Upper lobe of left lung (tissue), 6 donors: ENCODE results near the gene PTPRN2. TPM values are rescaled to one million over a fixed set of nuclear protein-coding genes. Genes with fewer than 3 reads are reported as not detected.
"Not testable (repeated sequence)": the region's sequence is repeated elsewhere in the genome, so short reads cannot be mapped to it uniquely, and the experiment has no call there.

ENCODE experiments used
- ATAC-seq, 2 donors: fragments of 200-7000 bp; cut with Tn5 transposase; one replicate each; pipeline ENCODE4 v1.9.1; 2022; ENCODE audit warnings: mild to moderate bottlenecking in 2 of 2, moderate library complexity in 2 of 2; ENCODE audit not compliant: low FRiP score in 2 of 2
- DNase-seq, 2 donors: peaks; one replicate each; pipeline ENCODE4 v3.0.0-alpha.2; 2019 to 2020
- H3K27ac ChIP-seq, 4 donors: fragments of 200-600 bp; sonication (generic); one replicate each; pipeline ENCODE4 v1.5.1; 2016 to 2019
- H3K27me3 ChIP-seq, 4 donors: fragments of 200-600 bp; sonication (generic); one replicate each; pipeline ENCODE4 v1.5.1; 2017 to 2019
- H3K36me3 ChIP-seq, 4 donors: fragments of 200-600 bp; sonication (generic); one replicate each; pipeline ENCODE4 v1.5.1; 2016 to 2019
- H3K4me1 ChIP-seq, 4 donors: fragments of 200-600 bp; sonication (generic); one replicate each; pipeline ENCODE4 v1.5.1; 2018 to 2019
- H3K4me3 ChIP-seq, 4 donors: fragments of 200-600 bp; sonication (generic); one replicate each; pipeline ENCODE4 v1.5.1; 2017 to 2019; ENCODE audit warnings: mild to moderate bottlenecking in 2 of 4, moderate library complexity in 1 of 4
- H3K9me3 ChIP-seq, 4 donors: fragments of 200-600 bp; sonication (generic); one replicate each; pipeline ENCODE4 v1.5.1; 2018 to 2019
- CTCF ChIP-seq, 6 experiments: fragments of 450-650 bp in 4 of 6; fragments of 200-600 bp in 2 of 6; sonication (generic) in 2 of 6; IDR thresholded peaks; one replicate each; pipeline ENCODE4 v1.5.1; 2016 to 2019; ENCODE audit warnings: antibody characterized with exemption in 6 of 6
- EP300 ChIP-seq, 4 donors: sonication (generic); formaldehyde crosslinking; IDR thresholded peaks; one replicate each; pipeline ENCODE4 v1.5.1; 2017; ENCODE audit warnings: antibody characterized with exemption in 4 of 4, control low read depth in 2 of 4
- POLR2A ChIP-seq, 4 donors: fragments of 450-650 bp; IDR thresholded peaks; one replicate each; pipeline ENCODE4 v1.5.1; 2016 to 2017; ENCODE audit warnings: antibody characterized with exemption in 4 of 4, mild to moderate bottlenecking in 2 of 4
- POLR2AphosphoS5 ChIP-seq, 2 donors: sonication (generic); formaldehyde crosslinking; IDR thresholded peaks; one replicate each; pipeline ENCODE4 v1.5.1; 2017; ENCODE audit warnings: antibody characterized with exemption in 2 of 2
- WGBS, 2 donors: methylation state at CpG; one replicate each; pipeline ENCODE4 v1.1.5; 2017 to 2018; 5-methylcytosine and 5-hydroxymethylcytosine counted together
- total RNA-seq, 6 donors: library from RNA; depleted of rRNA in 4 of 6; stranded (reverse); fragments of >200 nt in 4 of 6; gene quantifications; one replicate each; pipeline versions ENCODE4 v1.1.0 to v1.2.1, GENCODE V29; 2016 to 2021
- donor health status: DM: no; HTN: no; CAD: no; lungs with moderate emphysema.
- donor health status: DM: no; HTN: yes; CAD: no; lungs with severe emphysema.

Gene PTPRN2
- total RNA-seq, 6 donors from 2014 or later, result 3.3 to 7.9 (median 5.2) TPM

DNA sequence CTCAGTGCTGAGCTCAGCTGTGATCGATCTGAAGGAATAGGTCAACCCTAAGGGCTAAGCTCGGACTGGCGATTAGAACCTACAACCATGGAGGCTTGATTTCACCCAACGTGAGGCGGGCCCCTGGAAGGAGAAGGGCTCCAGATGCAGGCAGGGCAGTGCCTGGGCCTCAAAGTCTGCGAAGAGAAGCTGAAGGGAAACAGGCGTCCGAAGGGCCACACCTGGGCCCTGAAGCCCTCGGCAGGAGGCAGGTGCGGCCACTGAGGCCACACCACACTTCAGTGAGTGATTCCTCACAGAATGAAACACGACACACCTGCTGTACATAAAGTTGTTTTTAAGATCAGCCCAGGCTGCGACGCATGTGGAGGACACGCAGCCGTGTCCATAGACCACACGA is 198.7 kb downstream of the PTPRN2 start:
- Histone ChIP-seq H3K9me3 (no peaks in the 10 kb centered on the region), H3K36me3 (no peaks in the 10 kb centered on the region), H3K4me3 (no peak overlapping the region), H3K4me1 (no peaks in the 10 kb centered on the region), H3K27me3 (no peaks in the 10 kb centered on the region), H3K27ac (no peak overlapping the region)
- TF ChIP-seq POLR2A (IDR thresholded peaks at IDR 0.05) (no peak), EP300 (IDR thresholded peaks at IDR 0.05) (no peak), POLR2AphosphoS5 (IDR thresholded peaks at IDR 0.05) (no peak), CTCF (IDR thresholded peaks at IDR 0.05) (no peak)
- peak in 1 of 2 donors; percentile 63 for DNase-seq
- WGBS, 2 donors, result 82 to 91% methylated on average over 16 of the region's 16 CpGs
- no peak for ATAC-seq

DNA sequence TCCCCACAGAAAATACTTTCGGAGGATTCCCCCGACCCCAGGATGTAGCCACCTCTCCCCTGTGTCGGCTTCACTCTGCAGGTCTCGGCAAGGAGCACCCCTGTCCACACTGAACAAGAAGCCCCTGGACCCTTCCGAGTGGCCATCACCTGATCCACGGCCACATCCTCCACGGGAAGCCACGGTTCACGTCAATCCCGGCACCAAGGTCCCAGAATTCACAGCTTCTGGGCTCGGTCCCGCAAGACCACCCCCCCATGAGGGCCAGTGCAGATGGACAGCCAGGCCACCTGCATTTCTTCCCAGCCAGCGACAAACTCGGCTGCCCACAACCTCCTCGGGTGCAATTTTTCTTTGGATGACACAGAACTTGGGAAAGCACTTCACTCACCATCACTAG is 199.6 kb downstream of the PTPRN2 start:
- TF ChIP-seq POLR2AphosphoS5 (IDR thresholded peaks at IDR 0.05) (no peak), CTCF (IDR thresholded peaks at IDR 0.05) (no peak), EP300 (IDR thresholded peaks at IDR 0.05) (no peak), POLR2A (IDR thresholded peaks at IDR 0.05) (no peak)
- Histone ChIP-seq H3K27me3 (no peaks in the 10 kb centered on the region), H3K4me1 (no peaks in the 10 kb centered on the region), H3K4me3 (no peak overlapping the region), H3K9me3 (no peaks in the 10 kb centered on the region), H3K36me3 (no peaks in the 10 kb centered on the region), H3K27ac (no peak overlapping the region)
- 75 to 82% methylated on average over 13 to 15 of the region's 15 CpGs for WGBS, 2 donors
- DNase-seq (no peak), ATAC-seq (no peak)

DNA sequence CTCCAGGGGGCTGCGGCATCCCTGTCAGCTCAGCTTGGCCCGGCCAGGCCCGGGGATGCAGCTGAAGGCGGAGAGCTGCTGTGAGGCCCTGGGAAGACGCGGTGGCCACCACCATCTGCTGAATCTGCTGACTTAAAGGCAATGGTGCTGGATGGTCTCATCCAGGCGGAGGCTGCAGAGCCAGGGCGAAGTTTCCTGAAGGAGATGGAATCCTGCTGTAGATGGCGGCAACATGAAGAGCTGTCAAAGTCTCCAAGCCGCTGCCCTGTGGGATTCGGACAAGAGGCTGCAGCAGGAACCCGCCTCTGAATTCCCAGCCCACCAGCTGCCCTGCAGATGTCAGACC is 200.1 kb downstream of the PTPRN2 start:
- DNase-seq (peak in 1 of 2 donors; percentile 61), ATAC-seq (no peak)
- H3K4me3 ChIP-seq, result no peak overlapping the region
- no peaks in the 10 kb centered on the region for H3K36me3 ChIP-seq
- no peaks in the 10 kb centered on the region for H3K27me3 ChIP-seq
- no peak overlapping the region for H3K27ac ChIP-seq
- no peaks in the 10 kb centered on the region for H3K4me1 ChIP-seq
- TF ChIP-seq POLR2A (IDR thresholded peaks at IDR 0.05) (no peak), CTCF (IDR thresholded peaks at IDR 0.05) (no peak), POLR2AphosphoS5 (IDR thresholded peaks at IDR 0.05) (no peak), EP300 (IDR thresholded peaks at IDR 0.05) (no peak)
- 59% methylated on average over 6 to 8 of the region's 12 CpGs for WGBS, 2 donors
- no peaks in the 10 kb centered on the region for H3K9me3 ChIP-seq

DNA sequence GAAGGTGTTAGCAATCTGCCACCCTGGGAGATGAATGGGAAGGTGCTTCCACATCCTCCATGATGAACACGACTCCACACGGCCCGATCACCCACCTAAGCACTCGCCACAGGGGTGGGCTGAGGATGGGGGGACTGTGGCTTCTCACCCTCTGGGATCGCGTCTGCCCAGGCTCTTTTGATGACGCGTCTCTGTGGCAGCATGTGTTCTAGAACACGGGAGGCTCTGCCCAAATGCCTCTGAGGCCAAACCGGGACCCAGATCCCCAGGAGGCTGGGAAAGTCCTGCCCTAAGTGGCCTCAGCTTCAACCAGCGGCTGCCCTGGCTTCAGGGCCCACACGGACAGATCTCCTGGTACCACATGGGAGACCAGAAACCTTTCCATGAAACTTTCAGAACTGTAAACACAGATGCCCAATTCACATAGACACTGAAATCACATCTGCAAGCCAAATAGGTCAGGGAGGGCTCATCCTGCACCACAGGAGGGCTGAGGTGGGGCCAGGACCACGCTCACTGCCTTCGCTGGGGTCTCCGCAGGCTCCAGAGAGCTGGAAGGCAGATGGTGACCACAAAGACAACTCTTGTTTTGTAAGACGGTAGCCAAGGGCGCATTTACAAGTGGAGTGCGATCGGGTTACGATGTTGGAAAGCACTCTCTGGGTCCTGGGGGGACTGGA is 200.6 kb downstream of the PTPRN2 start:
- H3K27me3 ChIP-seq, result no peaks in the 10 kb centered on the region
- no peak overlapping the region for H3K4me3 ChIP-seq
- no peaks in the 10 kb centered on the region for H3K4me1 ChIP-seq
- no peak for TF ChIP-seq POLR2A (IDR thresholded peaks at IDR 0.05)
- no peak for TF ChIP-seq POLR2AphosphoS5 (IDR thresholded peaks at IDR 0.05)
- no peak for TF ChIP-seq CTCF (IDR thresholded peaks at IDR 0.05)
- TF ChIP-seq EP300 (IDR thresholded peaks at IDR 0.05), result no peak
- H3K36me3 ChIP-seq, result no peaks in the 10 kb centered on the region
- 70 to 88% methylated on average over 7 to 20 of the region's 20 CpGs for WGBS, 2 donors
- H3K27ac ChIP-seq, result no peak overlapping the region
- ATAC-seq, result no peak
- H3K9me3 ChIP-seq, result no peaks in the 10 kb centered on the region
- DNase-seq, result no peak

DNA sequence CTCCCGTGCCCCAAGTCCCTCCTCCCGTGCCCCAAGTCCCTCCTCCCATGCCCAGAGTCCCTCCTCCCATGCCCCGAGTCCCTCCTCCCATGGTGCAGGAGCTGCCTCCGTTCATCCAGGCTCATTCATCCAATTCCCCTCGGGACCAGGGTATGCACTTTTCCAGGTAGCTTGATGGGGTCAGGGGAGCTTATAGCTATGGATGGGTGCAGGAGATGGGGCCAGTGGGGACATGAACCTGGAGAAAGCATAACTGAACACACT is 201.3 kb downstream of the PTPRN2 start:
- Histone ChIP-seq H3K36me3 (no peaks in the 10 kb centered on the region), H3K9me3 (no peaks in the 10 kb centered on the region), H3K4me3 (no peak overlapping the region), H3K27ac (no peak overlapping the region), H3K4me1 (no peaks in the 10 kb centered on the region), H3K27me3 (no peaks in the 10 kb centered on the region)
- DNase-seq (no peak), ATAC-seq (no peak)
- WGBS, 2 donors, result 69 to 84% methylated on average over 4 to 5 of the region's 5 CpGs
- TF ChIP-seq POLR2AphosphoS5 (IDR thresholded peaks at IDR 0.05) (no peak), EP300 (IDR thresholded peaks at IDR 0.05) (no peak), POLR2A (IDR thresholded peaks at IDR 0.05) (no peak), CTCF (IDR thresholded peaks at IDR 0.05) (no peak)

- not testable (repeated sequence) for H3K4me3 ChIP-seq, DNase-seq, H3K27ac ChIP-seq, ATAC-seq, H3K27me3 ChIP-seq, H3K4me1 ChIP-seq, H3K9me3 ChIP-seq, H3K36me3 ChIP-seq
- 84 to 89% methylated on average over 20 of the region's 20 CpGs for WGBS, 2 donors
Observed at GRCh38 chr7:158385496-158386354, 201.9 kb downstream of the PTPRN2 start.
